Keratinocyte (primary cell): Measurements from ENCODE around the gene CRADD.

Experiments used
- EZH2 ChIP-seq: IDR thresholded peaks from one replicate; pipeline ENCODE4 v1.6.1; 2012; ENCODE audit warnings: inconsistent platforms, mild to moderate bottlenecking, low read length, moderate library complexity
- TF ChIP-seq, protein P1 (sequence below), 3 experiments: IDR thresholded peaks in 1 of 3; conservative IDR thresholded peaks in 1 of 3; optimal IDR thresholded peaks in 1 of 3; 2 replicates in 2 of 3; 3 replicates in 1 of 3; pipeline versions ENCODE3 to v1.5.1; 2011; ENCODE audit warnings: low read length in 3 of 3, mild to moderate bottlenecking in 3 of 3, moderate library complexity in 2 of 3, control low read depth in 1 of 3, inconsistent platforms in 1 of 3; ENCODE audit not compliant: insufficient read depth in 2 of 3; ENCODE audit errors: extremely low read depth in 1 of 3

DNA sequence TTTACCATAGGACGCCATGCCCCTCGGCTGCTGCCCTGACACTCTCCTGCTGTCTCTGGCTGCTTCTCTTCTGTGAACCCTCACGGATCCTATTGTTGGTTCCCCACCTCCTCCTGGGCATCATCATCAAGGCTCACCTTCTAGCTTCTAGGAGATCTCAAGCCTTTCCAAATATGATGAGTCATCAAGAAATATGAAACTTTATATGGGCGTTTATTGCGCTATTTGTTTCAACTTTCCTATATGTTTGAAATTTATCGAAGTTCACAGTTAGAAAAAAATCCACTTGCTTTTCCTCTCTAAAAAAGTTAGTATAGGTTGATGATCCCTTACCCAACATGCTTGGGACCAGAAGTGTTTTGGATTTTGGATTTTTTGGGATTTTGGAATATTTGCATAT lies 2.8 kb upstream of the CRADD start:
- TF ChIP-seq, protein P1, sequence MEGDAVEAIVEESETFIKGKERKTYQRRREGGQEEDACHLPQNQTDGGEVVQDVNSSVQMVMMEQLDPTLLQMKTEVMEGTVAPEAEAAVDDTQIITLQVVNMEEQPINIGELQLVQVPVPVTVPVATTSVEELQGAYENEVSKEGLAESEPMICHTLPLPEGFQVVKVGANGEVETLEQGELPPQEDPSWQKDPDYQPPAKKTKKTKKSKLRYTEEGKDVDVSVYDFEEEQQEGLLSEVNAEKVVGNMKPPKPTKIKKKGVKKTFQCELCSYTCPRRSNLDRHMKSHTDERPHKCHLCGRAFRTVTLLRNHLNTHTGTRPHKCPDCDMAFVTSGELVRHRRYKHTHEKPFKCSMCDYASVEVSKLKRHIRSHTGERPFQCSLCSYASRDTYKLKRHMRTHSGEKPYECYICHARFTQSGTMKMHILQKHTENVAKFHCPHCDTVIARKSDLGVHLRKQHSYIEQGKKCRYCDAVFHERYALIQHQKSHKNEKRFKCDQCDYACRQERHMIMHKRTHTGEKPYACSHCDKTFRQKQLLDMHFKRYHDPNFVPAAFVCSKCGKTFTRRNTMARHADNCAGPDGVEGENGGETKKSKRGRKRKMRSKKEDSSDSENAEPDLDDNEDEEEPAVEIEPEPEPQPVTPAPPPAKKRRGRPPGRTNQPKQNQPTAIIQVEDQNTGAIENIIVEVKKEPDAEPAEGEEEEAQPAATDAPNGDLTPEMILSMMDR (optimal IDR thresholded peaks at IDR 0.05 in 1 of 3, IDR thresholded peaks at IDR 0.05 in 1 of 3, conservative IDR thresholded peaks at IDR 0.05 in 1 of 3; ENCODE audit: extremely low read depth in 1 of 3, insufficient read depth in 2 of 3, low read length in 3 of 3), result no peak
- TF ChIP-seq EZH2, result no peak
